ENCODE results near the gene EFNA4. TPM values are rescaled to one million over a fixed set of nuclear protein-coding genes. Genes with fewer than 3 reads are reported as not detected.

EFNA4 gene
- total RNA-seq, 6 experiments from 2014 or later, result 3.6 to 5.6 (median 4.8) TPM

- DNase-seq, result no peak
- Mint-ChIP-seq H3K27ac (no peak overlapping the region), H3K4me1 (ENCODE audit: low read depth) (peaks cover 21% of the 10 kb centered on the region), H3K4me3 (no peak overlapping the region), H3K27me3 (ENCODE audit: insufficient read depth) (peaks cover 6% of the 10 kb centered on the region; the same call in 1 of the 2 replicates), H3K9me3 (no peaks in the 10 kb centered on the region), H3K36me3 (ENCODE audit: low read depth) (no peaks in the 10 kb centered on the region)
- no peak for TF ChIP-seq CTCF (IDR thresholded peaks at IDR 0.05)
Measured at GRCh38 chr1:155043793-155044192, 19.7 kb upstream of the EFNA4 start.

- Mint-ChIP-seq H3K27me3 (ENCODE audit: insufficient read depth) (peaks cover 4% of the 10 kb centered on the region; the same call in 1 of the 2 replicates), H3K9me3 (no peaks in the 10 kb centered on the region), H3K27ac (no peak overlapping the region), H3K4me1 (ENCODE audit: low read depth) (peaks cover 22% of the 10 kb centered on the region), H3K36me3 (ENCODE audit: low read depth) (no peaks in the 10 kb centered on the region), H3K4me3 (no peak overlapping the region)
- no peak for DNase-seq
- no peak for TF ChIP-seq CTCF (IDR thresholded peaks at IDR 0.05)
Measured at GRCh38 chr1:155044365-155044764, 19.2 kb upstream of the EFNA4 start.

- Mint-ChIP-seq H3K36me3 (ENCODE audit: low read depth) (no peaks in the 10 kb centered on the region), H3K4me1 (ENCODE audit: low read depth) (peaks cover 28% of the 10 kb centered on the region), H3K9me3 (no peaks in the 10 kb centered on the region), H3K27me3 (ENCODE audit: insufficient read depth) (peaks cover 3% of the 10 kb centered on the region; the same call in 1 of the 2 replicates), H3K27ac (no peak overlapping the region), H3K4me3 (peak overlapping the region; percentile 25; the same call in 1 of the 2 replicates)
- TF ChIP-seq CTCF (IDR thresholded peaks at IDR 0.05), result peak; percentile 85
- DNase-seq, result peak; percentile 73
Measured at GRCh38 chr1:155044812-155045657, 18.5 kb upstream of the EFNA4 start.

- DNase-seq, result no peak
- Mint-ChIP-seq H3K36me3 (ENCODE audit: low read depth) (no peaks in the 10 kb centered on the region), H3K4me1 (ENCODE audit: low read depth) (peaks cover 49% of the 10 kb centered on the region), H3K27me3 (ENCODE audit: insufficient read depth) (no peaks in the 10 kb centered on the region; the same call in 1 of the 2 replicates), H3K9me3 (no peaks in the 10 kb centered on the region), H3K4me3 (no peak overlapping the region), H3K27ac (no peak overlapping the region; the same call in 1 of the 2 replicates)
- no peak for TF ChIP-seq CTCF (IDR thresholded peaks at IDR 0.05)
Measured at GRCh38 chr1:155048449-155049334, 14.8 kb upstream of the EFNA4 start.

GRCh38 chr1:155049651-155050559, 13.6 kb upstream of the EFNA4 start:
- no peaks in the 10 kb centered on the region for H3K9me3 Mint-ChIP-seq
- peak overlapping the region; percentile 85 for H3K4me3 Mint-ChIP-seq
- H3K27ac Mint-ChIP-seq, result peak overlapping the region; percentile 74
- H3K4me1 Mint-ChIP-seq (ENCODE audit: low read depth), result peaks cover 41% of the 10 kb centered on the region
- peak; percentile 62 for DNase-seq
- no peak for TF ChIP-seq CTCF (IDR thresholded peaks at IDR 0.05)
- H3K36me3 Mint-ChIP-seq (ENCODE audit: low read depth), result no peaks in the 10 kb centered on the region
- H3K27me3 Mint-ChIP-seq (ENCODE audit: insufficient read depth), result no peaks in the 10 kb centered on the region; the same call in 1 of the 2 replicates
